HG02588 (cell line): ENCODE results near the gene LMF1.

Experiments used
- ATAC-seq: cut with Tn5 transposase; IDR thresholded peaks from one replicate; pipeline ENCODE4 v1.9.1; 2021; ENCODE audit warnings: mild to moderate bottlenecking, moderate library complexity; ENCODE audit not compliant: unreplicated experiment

The LMF1 gene

DNA sequence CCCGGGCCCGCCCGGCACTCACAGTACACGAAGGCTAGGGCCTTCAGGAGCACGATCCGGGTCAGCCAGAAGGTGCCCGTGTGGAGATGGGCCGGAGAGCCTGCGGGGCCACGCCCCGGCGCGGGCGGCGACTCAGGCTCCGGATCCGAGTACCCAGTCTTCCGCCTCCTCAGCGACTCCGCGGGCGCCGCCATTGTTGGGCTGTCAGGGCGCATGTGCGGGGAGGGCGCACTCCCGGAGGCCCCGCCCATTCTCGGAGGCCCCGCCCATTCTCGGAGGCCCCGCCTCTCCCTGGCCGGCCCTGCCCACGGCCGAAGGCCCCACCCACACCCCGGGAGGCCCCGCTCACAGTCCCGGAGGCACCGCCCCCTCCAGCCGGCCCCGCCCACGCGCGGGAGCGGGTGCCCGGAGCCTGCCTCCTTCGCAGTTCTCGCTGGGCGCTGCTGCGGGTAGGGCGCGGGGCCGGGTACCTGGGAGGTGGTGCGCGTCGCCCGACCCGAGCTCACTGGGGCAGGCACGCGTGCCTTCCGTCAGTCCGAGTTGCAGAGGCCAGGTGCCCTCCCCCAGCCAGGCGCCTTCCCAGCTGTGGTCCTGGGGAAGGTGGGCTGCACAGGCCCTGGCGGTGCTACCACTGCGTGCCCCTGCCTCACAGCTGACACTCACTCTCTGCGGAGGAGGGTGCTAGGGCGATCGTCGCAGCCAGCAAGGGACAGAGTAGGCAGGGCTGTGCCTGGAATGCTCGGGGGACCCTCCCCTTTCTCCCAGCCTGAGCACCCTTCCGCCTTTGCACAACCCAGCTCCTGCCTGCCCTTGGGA lies at the start of gene LMF1:
TSS of gene LMF1 (minus strand) at position 219 of the 816 bp plus-strand sequence. CDS start at position 215, 4 bp downstream.
- ATAC-seq = peak; percentile 76

DNA sequence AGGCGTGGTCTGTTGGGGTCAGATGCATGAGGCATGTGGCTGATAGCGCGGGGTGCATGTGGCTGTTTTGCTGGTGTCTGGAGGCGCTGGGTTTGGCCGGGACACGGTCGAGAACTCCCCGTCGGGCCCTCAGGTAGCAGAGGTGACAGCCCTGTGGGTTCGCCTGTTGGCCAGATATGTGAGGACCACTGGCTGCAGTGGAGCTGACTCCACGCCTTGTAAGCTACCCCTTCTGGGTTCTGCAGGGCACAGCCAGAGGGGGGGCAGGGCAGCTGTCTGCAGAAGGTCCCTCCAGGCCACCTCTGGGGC lies 49.3 kb upstream of the LMF1 start:
- no peak for ATAC-seq

DNA sequence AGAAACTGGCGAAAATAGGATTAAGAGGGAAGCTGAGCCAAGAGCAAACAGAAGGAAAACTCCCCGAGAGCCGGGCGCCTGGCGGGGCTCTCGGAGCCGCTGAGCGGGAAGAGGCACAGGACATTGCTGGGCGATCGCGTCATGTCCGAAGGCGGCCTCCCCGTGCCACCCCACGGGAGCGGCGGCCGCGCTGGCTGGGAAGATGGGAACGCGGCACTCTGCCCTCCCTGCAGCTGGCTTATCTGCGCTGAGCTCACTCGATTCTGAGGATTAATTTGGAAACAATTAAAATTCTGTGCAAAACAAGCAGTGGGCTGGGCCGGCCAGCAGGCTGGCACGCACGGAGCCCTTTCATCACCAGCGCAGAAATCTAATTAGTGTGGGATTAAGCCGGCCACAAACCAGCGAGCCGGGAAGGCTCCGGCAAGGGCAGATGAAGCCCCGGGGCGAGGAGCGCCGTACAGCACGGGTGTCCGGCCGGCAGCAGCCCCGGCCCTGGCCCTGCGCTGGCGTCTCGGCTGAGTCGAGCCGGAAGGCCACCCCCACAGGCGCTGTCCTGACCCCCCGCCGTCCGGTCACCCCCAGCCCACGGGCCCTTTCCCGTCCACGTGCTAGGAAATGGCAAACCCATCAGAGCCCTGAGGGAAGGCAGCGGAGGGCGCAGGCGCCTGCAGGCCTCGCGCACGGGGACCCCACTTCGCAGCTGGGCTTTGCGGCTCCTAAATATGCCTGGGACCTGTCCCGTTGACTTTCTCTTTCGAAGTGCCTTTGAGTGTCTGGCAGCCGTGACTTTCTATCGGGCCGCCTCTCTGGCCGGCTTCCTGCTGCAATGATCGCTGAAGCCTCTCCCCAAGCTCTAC lies 48.7 kb upstream of the LMF1 start:
- ATAC-seq = no peak

DNA sequence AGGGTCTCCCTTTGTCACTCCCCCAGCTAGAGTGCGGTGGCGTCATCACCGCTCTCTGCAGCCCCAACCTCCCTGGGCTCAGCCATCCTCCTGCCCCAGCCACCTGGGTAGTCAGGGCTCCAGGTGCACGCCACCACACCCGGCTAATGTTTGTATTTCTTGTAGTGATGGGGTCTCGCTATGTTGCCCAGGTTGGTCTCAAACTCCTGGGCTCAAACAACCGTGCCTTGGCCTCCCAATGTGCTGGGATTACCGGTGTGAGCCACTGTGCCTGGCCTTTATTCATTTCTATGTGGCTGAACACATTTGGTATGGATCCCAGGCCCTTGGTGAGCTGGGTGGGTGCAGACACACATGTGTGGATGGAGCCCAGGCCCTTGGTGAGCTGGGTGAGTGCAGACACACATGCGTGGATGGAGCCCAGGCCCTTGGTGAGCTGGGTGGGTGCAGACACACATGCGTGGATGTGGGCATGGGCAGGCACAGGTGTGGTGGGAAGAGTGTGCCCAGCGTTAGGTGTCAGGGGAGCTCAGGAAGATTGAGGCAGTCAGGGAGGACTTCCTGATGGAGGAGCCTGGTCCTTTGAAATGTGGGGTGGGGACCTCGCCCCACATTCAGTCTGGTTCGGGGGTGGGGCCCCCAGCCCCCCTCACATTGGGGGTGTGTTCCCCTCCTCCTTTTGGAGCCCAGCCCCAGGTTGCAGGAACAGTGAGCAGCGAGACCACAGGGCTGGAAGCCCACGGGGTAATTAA lies 47.8 kb upstream of the LMF1 start:
- ATAC-seq = no peak

DNA sequence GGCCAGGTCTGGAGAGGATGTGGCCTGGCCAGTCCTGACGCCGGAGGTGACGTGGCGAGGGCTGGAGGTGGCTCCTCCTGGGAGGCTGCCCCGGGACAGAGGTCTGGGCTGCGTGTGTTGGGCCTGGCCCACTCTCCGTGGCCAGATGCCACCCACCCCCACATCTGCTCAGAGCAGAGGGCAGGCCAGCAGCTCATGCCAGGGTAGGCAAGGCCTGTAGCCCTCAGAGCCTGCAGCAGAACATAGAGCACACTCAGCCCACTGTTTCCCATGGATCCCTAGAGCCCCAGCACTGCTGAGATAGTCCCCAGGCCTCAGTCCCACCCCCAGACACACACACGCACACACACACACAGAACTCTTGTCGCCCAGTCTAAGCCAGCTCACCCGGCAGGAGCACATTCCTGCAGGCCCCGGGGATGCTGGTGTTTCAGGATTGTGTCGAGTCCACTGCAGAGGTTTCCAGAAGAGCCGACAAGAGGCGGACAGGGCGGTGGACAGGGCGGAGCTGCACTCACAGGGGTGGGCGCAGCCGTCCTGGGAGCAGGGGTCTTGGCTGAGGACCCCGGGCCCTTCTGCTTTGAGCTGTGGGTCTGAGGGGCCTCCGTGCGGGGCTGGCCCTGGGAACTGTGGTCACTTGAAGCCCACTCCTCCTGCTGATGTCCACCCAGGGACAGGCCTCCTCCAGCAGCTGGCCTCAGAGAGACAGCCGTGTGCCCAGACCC lies 44.1 kb upstream of the LMF1 start:
- no peak for ATAC-seq

DNA sequence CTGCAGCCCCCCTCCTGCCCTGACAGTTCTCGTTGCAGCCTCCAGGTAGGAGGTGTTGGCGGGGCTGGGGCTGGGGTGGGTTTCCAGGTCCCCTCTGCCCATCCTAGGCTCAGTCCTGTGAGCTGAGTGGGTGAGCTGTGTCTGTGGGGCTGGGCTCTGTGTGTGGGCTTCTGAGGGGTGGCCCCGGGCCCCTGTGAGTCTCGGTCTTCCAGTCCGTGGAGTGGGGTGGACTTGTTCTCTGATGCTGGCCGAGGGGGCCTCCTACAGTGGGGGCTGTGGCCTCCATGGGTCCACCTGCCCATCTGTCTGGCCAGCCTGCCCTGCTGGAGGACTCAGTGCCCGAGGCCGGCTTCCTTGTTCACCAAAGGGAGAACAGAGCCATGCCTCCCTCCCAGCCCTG lies 43.4 kb upstream of the LMF1 start:
- ATAC-seq = no peak

DNA sequence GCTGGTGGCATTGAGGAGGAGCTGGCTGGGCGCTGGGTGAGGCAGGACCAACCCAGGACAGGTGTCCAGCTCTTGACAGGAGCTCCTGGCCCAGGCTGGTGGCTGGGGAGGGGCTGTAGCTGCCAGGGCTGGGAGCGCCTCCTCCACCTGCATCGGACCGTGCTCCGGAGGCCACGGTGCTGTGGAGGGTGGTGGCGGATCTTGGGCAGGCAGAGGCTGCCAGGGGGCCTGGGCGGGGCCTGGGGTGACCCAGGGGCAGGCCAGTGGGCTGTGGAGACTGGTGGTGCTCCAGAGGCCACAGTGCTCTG lies 42.8 kb upstream of the LMF1 start:
- no peak for ATAC-seq

DNA sequence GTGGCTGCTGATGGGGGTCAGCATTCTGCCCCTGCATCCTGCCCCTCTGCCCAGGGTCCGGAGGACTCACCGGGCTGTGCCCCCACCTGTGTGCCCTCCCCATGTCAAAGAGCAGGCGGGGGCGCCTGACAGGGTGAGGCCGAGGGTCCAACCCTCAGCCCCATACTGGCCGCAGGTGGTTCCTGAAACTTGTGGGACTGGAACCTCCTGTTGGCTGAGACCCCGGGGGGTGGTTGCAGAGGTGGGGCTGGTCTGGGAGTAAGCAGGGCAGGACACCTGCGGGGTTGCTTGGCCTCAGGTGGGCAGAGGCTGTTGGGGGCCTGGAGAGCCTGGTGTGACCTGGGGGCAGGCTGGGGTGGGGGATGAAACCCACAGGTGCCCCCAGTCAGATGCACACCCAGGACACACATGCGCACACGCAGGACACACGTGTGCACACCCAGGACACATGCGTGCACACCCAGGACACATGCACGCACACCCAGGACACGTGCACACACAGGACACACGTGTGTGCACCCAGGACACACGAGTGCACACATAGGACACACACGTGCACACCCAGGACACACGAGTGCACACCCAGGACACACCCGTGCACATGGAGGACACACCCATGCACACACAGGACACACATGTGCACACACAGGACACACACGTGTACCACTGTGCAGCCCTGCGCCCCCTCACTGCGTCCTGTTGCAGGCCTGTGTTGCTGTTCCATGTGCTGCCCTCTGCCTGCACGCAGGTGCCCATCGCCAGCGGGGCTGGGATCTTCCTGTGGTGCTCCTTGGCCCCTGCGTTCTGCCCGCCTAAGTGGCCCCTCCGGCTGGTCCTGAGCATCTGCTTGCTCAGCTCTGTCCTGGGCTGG lies 42.2 kb upstream of the LMF1 start:
- no peak for ATAC-seq

DNA sequence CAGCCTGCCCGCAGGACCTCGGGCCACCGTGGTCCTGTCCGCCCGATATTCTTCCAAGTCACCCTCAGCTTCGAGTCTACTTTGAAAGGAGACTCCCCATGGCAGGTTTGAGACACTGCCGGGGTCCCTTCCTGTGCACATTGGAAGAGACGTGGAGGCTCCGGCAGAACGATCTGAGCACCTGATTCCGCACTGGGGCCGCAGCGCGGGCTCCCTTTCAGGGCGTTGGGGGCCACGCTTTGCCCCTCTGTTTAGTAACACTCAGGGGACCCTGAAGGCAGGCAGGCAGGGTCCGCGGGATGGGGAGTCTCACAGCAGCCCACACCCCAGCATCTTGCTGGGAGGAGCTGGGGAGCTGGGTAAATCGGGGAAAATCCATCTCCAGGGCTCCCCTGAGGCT lies 41.4 kb upstream of the LMF1 start:
- no peak for ATAC-seq

DNA sequence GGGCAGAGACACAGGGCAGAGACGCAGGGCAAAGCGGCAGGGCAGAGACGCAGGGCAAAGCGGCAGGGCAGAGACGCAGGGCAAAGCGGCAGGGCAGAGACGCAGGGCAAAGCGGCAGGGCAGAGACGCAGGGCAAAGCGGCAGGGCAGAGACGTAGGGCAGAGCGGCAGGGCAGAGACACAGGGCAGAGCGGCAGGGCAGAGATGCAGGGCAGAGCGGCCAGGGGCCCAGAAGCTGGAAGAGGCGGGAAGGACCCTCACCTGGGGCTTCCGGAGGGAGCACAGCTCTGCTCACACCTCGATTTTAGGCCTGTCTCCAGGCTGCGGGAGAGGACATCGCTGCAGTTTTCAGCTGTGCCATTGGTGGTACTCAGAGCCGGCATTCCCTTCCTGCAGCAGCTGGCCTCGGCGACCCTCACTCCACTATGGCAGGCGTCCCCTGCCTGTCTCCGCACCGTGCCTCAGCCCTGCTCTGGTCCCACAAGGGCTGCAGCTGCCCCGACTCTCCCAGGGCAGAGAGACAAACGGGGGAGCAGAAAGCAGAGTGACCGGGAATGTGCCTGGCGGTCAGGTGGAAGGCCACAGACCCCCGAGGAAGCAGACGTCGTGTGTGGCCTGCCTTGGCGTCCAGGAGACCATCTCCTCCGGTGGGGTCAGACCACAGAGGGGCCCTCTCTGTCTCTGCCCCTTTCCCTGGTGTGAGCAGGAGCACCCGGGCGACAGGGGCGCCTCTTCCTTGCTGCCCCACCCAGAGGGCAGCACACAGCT lies 40.7 kb upstream of the LMF1 start:
- ATAC-seq = no peak

DNA sequence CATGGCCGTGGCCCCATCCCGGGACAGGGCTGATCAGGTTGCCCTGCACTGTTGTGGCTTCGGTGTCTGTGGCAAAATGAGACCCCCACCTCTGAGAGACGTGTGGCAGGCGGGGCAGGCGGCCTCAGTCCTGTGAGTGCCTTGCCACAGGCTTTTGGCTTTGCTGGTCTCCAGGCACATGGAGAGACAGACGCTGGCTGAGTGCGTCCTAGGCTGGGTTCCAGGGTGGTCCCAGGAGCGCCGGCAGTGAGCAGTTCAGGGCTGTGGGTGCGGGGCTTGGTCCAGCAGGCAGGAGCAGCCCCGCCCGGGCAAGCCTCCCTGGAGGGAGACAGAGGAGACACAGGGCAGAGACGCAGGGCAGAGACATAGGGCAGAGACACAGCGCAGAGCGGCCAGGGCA lies 40.0 kb upstream of the LMF1 start:
- no peak for ATAC-seq

DNA sequence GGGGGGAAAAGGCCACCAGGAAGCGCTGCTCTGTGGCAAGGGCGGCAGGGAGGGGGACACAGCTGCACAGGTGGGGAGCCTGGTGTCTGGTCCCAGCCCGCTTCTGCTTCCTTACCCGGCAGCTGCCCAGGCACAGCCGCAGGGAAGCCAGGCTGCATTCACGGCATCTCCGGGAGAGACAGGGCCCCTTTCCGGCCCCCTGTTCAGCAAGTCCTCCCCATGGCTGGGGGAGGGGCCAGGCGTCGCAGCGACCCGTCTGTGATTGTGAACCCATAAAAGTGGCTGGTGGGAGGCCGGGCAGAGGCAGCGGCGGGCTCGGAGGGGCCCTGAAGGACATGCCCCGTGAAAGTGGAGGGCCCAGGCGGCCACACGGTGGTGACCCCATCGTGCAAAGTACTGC lies 39.5 kb upstream of the LMF1 start:
- ATAC-seq = no peak

DNA sequence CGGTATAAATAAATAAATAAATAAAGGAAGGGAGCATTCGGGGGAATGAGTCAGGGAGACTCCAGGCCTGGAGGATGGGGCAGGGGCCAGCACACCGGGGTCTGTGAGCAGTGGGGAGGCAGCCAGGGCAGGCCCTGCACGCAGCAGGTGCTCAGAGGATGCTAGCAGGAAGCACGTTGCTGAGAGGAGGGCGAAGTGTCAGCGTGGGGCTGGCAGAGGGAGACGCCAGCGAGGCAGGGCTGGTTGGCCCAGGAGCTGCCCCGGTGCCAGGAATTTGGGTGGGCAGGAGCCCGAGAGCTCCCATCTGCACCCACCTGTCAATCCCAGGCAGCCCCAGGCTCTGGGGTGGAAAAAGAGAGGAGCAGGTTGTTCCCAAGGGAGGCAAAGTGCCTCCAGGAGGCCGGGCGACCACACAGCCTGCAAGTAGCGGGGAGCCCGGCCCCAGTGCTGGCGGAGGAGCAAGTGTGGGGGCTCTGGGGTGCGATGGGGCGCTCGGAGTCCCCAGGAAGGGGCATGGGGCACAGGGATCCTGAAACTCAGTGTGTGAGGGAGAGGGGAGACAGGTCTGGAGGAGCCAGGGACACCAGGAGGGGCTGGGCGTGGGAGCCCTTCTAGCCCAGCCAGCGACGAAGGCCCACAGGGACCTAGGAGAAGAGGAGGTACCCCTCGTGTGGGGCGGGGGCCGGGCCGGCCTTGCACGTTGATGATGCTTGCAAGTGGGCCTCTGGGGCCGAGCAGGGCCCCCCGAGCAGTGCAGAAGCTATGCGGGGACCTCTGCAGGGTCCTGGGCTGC lies 38.8 kb upstream of the LMF1 start:
- ATAC-seq = no peak

DNA sequence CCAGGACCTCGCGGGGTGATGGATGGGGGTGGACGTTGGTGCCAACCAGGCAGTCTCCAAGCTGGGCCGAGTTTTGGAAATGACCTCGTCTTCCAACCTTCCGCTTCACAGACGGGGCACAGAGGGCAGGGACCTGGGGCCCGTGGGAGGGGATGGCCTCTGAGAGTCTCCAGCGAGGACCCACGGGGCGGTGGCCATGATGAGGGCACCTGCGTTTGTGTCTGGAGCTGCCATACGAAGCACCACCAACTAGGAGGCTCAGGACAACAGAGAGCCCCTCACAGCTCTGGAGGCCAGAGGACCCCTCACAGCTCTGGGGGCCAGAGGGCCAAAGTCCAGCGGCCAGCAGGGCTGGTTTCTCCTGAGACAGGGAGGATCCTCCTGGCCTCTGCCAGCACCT lies 37.3 kb upstream of the LMF1 start:
- no peak for ATAC-seq

DNA sequence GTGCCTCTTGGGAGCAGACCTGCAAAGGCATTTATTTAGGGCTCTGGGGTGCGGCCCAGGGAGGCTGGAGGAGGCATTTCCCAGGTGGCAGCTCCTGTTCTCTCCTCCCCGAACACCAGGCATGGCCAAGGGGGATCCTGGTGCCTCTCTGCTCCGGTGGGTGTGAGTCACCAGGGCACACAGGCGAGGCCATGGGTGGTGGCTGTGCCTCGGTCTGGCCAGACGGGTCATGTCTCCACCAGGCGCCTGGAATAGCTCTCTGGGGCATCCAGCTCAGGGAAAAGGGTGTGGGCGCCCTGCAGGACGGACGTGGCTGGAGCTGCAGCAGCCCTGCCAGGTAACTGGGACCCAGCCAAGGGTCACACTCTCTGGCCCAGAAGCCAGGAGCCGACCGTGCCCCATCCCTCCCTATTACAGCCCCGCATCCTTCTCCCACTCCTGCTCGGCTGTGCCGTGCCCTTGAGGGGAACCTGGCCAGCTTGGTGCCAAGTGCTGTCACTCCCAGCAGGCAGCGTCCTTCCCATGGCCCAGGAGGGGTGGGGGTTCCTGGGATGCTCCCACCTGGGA lies 36.6 kb upstream of the LMF1 start:
- no peak for ATAC-seq

DNA sequence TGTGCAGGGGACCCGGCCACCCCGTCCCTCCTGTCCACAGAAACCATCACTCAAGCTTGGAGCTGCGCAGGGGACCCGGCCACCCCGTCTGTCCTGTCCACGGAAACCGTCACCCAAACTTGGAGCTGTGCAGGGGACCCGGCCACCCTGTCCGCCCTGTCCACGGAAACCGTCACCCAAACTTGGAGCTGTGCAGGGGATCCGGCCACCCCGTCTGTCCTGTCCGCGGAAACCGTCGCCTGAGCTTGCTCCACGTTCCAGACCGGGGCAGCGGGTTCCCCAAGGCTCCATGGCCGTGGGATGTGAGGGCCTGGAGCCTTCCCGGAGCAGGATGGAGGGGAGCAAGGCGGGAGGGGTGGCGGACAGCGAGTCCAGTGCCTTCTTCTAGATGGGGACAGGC lies 36.0 kb upstream of the LMF1 start:
- ATAC-seq = no peak

DNA sequence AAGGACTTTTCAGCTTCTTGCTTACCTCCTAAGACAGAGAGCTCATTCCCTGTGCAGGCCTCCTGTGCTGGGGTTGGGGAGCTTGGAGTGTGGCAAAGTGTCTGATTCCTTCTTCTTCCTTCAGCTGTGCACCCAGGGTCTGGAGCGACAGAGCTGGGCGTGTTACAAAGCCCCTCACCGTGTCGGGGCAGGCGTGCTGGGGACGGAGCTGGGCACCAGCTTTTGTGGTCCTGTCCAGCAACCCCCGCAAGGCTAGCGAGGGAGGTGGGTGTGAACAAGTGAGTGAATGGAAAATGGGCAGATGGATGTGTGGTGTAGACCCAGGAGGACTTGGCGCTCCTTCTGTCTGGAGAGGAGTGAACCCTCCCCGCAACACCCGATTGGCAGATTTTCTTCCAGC lies 34.5 kb upstream of the LMF1 start:
- ATAC-seq = no peak
